Umbilical cord (tissue), 2 donors: ENCODE measurements around the gene LIX1. TPM values are rescaled to one million over a fixed set of nuclear protein-coding genes. Genes with fewer than 3 reads are reported as not detected.
"Not testable (repeated sequence)": the region's sequence is repeated elsewhere in the genome, so short reads cannot be mapped to it uniquely, and the experiment has no call there.

Experiments
- DNase-seq: peaks from one replicate; pipeline ENCODE4 v3.0.0-alpha.2; 2015; ENCODE audit warnings: low spot score
- total RNA-seq: library from RNA; depleted of rRNA; stranded (reverse); fragments of >200 nt; gene quantifications from one replicate; pipeline ENCODE4 v1.2.3, GENCODE V29; 2014; ENCODE audit warnings: low replicate concordance; ENCODE audit not compliant: insufficient read depth

Gene LIX1
- total RNA-seq, 1 donor from 2014 or later: 4.8 TPM

DNA sequence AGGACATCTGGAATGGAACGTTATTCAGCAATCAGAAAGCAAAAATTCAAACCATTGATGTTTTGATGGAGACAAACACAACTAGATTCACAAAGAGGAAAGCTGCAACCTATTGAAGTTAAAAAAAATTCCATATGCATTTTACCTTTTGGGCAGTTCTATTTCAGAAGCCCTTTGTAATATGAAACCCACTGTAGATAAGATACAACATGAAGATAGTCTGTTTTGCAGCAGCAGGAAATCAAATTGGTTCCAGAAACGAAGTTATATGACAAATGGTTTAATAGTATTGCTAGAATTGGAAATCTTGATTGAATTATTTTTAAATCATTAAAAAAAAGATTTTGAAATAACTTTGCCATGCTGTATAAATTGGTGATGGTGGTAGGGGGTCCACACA is 872 bp downstream of the LIX1 start:
- no peak for DNase-seq

DNA sequence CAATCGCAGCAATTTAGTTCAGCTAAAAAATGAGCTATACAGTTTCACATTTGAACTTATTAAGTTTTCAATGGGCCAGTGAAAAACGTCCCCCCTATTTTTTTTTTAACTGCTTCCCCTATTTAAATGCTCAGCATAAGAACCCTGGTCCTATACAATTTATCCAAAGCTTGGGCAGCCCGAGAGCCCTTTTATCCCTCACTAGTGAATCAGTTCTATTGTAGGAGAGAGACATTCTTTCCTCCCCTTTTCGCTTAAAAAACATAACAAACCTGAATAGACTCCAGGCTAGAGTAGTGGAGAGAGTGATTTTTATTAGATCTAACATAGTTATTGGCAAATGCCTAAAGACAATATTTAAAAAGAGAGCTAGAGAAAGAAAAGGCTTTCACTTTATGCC is 1.4 kb downstream of the LIX1 start:
- DNase-seq: no peak

DNA sequence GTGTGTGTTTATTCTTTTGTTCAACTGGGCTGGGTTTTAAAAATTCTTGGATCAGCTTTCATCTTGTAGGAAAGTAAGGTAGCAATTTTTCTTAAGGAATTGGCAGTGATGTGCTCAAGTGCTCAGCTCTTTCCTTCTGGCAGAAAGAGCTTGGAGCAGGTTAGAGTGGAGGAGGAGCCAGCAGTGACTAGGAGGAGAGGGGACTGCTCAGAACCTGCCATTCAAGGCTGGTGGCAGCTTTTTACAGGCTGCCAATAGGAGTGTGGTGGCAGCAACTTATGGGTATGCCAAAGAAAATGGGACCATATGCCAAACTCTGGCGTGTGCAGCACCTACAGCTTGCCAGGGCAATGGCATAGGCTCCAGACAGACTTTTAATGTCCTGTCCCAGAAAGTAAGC is 2.2 kb downstream of the LIX1 start:
- not testable (repeated sequence) for DNase-seq

DNA sequence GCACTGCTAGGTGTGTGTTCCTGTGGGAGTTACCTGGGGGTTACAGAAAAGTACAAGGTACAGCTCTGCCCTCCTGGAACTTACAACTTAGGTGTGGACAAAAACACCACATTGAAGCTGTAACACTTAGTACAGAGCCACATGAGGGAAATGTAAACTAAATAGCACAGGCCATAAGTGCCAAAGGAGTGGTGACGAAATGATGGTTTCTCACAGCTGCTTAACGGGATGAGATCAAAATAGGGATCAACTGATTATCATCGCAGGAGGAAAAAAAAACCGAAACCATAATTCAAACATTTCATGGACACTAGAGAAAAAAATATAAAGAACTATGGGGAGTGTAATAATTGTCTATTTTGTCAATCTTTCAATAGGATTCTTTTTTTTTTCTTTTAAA is 5.9 kb downstream of the LIX1 start:
- DNase-seq: no peak

DNA sequence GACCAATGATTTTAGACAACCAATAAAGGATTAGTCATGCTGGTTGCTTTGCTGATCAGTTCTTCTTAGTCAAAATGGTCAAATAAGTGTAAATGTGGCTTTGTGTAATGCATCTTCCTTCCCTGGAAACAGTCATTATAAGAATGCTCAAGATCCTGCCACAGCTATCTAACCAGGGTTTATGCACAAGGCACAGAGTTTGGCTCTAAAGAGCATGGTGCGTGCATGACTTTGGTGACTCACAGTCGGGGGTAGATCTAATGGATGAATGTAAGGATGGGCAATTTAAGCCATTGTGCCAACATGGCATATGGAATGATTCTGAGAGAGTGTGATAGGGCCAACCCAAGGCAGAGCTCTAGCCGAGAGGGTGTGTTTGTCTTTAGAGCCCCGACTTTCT is 6.5 kb downstream of the LIX1 start:
- DNase-seq: no peak

DNA sequence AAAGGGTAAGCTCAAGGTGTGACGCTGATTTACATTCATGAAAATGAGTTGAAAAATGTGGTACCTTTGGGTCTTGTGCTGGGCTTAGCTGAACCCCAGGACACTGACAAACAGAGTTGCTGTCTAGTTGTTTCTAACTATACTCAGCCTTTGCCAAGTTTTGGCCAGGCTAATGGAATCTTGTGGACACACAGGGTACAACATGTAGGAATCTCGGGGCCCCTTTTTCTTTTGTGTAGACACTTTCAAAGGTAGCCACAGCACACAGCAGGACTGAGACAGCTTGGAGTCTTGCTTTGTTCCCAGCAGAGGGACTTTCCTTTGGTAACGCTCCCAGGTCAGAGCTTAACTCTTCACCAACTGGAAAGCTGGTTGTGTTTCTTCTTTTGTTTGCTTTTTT is 7.8 kb downstream of the LIX1 start:
- DNase-seq: no peak

DNA sequence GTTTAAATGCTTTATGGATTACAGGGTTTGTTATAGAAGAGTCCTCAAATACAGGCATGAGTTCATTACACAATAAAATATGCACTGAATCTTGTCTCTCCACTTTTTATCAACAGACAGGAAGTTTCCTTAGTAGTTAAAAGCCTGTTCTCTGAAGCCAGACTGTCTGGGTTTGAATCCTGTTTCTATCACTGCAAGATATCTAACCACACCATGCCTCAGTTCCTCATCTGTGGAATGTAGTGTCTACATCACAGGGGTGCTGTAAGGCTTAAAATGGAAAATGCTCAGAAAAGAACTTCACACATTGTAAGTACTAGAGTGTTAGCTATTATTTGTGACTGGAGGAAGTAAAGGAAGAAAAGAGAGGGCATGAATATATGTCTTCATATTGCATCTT is 9.3 kb downstream of the LIX1 start:
- peak; percentile 77 for DNase-seq

DNA sequence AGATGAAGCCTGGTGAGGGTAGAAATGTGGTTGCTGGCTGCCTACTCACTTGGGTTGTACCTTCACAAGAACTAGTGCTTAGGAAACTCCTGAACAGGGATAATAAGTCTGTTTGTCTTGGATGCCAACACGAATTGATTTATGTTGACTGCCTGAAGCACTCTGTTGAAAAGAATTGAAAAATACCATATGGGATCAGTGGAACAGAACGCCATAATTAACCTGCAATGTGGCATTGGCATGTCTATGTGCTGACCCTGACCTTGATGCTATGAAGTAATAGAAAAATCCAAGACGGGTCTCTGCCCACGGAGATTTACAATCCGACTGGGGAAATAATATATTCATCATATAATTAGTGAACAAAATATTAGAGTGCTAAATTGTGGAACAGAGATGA is 10.5 kb downstream of the LIX1 start:
- DNase-seq: no peak

DNA sequence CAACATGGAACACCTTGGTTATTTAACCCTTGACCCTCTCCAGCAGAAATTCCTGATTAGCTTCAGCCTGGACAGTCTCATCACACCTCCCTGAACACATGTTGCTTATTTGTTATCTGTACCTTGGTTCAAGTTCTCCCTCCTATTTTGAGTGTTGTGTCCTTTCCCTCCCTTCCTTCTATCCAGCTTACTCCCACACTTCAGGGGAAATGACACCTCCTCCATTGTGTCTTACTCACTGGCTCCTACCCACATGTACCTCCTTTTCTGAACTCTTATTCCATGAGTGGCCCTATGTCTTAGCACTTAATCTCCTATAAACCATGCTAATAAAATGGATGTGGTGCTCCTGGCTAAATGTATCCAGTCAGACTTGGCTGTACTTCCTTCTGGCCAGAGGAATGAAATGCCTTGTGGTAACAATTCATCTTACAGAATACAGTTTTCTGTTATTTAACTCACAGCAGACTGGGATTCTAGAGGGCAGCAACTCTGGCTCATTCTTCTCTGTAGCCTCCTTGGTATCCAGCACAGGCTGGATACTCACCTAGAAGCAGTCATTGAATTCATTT is 11.2 kb downstream of the LIX1 start:
- peak; percentile 80 for DNase-seq

DNA sequence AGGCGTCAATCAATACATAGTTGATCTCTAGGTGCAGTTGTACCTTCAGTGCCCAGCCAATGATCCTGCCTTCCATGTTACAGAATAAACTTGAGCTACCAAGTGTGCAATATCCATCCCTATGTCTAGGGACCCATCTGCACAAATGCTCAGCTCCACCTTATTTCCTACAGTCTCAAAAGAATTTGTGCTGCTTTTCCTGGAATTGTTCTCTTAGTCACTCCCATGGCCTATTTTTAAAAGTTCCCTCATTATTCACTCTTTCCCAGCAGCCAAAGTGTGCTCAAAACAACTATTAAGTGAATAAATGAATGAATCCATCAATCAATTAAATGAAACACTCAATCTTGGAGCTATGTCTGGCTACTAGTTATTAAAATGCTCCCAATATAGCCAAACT is 14.7 kb downstream of the LIX1 start:
- DNase-seq: no peak

DNA sequence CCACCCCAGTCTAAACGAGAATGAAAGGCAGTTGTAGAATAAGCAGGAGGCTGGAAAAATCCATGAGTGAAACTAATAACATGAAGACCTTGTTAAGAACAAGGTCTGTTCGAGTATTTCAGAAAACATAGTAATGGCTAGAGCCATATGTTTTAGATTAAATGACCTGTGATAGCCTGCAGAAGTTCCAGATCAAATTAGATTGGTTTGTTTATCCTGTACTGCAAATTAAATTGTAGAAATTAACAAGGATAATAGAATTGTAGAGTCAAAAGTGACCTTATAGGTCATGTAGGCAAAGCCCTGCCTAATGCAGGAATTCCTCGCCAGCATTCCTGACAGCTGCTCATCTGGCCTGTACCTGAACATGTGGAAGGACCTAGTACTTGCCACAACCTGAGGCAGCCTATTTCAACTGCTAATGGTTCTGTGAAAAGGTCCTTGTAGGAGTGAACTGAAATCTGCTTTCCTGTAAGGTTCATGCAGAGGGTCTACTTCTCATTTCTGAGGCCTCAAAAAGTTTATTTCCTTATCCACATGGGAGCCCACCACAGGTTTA is 17.2 kb downstream of the LIX1 start:
- DNase-seq: no peak

DNA sequence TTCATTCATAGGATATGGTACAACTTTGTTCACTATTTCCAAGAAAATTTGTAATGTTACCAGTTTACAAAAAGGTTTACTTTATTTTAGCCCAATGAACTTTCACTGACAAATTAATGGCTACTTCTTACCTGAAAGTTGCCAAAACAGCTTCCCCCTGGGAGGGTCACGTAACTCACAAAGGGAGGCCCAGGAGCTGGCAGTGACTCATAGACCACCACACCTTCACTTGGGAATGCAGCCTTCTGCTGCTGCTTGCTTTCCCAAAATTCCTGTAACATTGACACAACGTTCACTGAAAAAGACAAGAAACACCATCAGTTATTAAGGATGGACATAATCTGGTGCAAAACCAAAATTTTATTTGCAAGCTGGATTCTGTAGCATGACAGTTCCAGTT is 18.1 kb downstream of the LIX1 start:
- DNase-seq: no peak

DNA sequence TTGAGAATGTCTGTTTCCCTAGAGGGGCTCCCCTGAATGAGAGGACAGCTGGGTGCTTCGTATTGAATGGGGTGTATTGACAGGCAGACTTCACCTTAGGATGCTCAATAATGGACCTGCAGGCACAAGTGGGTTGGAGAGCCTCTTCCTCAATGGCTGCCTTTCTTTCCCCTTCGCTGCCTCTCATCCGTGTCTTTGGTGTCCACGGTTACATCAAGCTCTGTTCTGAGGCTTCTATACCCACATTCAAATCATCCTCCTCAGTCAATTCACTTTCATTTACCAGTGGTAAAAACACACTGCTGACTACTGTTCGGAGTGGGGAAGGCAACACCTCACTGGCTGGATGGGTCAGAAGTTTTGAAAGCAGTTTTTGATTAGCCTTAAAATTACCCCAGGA is 20.6 kb downstream of the LIX1 start:
- DNase-seq: no peak

DNA sequence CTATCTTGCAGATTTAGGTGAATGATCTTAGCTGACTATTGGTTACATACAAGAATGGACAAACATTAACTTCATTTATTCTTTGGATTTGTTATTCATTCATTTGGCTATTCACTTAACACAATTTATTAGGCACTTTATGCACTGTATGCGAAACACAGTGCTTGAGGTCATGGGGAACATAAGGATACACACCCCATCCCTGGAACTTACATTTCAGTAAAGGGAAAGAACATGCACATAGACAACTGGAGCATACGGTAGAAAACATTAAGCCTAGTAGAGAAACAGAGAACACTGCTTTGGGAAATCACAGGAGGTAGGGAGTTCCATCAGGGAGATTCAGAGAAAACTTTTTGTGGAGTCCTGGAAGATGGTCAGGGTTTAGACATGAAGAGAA is 22.2 kb downstream of the LIX1 start:
- no peak for DNase-seq

DNA sequence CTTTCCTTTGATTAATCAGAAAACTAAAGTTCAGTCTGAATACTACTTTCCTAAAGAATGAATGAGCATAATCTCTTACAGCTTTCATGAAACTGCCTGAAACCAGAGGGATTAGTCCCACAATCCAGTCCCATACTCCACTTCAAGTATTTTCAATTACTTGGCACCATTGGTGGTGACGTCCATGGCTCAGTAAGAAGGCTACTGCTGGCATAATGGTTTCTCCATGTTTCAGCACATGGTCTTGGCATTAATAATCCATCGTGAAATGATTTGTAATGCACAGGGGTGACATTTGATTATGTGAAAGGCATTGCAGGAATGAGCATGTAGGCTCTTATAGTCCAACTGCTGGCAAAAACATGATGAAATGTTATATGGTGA is 23.4 kb downstream of the LIX1 start:
- no peak for DNase-seq

DNA sequence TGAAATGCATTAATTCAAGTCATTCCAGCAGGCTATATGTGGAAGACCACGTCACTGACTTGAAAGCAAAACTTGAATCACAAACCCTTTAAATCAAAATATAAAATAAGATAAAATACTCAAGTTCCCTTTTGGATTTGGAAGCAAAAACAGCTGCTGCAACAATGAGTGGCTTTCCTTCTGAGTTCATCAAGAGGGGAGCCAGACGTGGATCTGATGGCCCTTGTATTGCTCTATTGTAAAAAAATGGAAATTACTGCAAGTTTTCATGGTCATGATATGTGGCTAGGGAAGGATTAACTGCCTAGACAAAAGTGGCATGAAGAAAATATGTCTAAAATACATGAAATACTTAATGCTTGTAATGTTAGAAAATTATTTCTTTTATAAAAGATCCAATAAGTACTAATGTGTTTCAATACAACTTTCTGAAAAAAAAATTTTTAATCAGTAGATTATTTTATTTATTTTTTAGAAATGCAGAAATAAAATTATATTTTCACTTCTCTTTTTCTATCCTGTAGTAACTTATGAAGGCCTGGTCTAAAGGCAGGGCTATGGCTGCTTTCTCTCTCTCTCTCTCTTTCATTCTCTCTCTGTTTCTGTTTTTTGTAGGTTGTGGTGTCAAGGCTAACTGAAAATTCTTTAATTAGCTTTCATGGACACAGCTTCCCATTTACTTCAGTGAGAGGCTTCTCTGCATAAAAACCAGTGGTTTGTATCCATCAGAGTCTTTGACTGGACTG is 24.0 kb downstream of the LIX1 start:
- no peak for DNase-seq

DNA sequence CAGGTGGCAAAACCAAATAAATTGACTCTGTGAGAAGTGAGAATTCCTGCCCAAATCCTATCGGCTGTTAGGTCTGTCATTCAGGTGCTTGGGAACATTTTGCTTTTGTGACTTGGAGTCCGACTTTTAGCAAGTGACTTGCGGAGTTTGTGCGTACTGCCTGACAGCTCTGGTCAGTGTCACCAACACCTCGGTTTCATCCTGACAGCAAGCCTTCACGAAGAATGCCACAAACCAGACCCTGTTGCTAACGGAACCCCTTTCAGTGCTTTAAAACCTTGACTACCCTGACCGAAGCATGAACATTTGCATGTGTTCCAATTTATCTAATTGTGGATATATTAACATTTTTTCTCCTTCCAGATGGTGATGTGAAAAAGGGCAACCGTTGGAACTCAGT is 26.5 kb downstream of the LIX1 start:
- DNase-seq: no peak

DNA sequence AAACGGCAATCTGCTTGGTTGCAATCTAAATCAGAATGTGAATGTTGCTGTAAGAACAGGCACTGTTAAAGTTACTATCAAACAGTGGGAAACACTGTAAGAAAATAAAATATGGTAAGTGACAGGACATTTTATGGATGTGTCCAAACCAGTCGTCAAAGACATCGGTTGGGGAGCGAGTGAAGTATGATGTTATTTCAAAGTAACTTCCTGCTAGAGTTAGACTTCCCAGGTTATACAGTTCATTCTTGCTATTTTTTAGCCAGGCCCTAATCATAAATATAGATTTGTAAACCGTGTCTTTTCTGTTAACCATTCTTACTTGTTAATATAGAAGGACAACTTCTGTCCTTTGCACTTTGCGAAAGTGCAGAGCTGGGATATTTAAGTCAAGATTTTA is 30.2 kb downstream of the LIX1 start:
- DNase-seq: no peak

DNA sequence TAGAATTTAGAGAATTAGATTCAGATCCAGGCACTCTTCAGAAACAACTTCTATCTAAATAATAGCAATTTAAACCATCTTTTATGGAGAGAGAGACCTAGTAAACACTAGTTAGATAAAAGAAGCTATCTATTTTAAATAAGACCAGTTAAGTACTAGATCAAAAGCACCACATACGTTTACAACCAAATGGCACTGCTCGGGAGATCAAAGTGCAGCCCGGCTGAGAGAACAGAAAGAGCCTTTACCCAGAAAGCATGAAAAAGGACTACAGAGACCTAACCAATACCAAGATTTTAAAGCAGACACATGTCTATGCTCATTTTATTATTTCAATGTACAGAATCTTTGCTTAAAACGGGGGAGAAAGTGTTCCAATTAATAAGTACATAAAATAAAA is 30.8 kb downstream of the LIX1 start:
- peak; percentile 83 for DNase-seq

DNA sequence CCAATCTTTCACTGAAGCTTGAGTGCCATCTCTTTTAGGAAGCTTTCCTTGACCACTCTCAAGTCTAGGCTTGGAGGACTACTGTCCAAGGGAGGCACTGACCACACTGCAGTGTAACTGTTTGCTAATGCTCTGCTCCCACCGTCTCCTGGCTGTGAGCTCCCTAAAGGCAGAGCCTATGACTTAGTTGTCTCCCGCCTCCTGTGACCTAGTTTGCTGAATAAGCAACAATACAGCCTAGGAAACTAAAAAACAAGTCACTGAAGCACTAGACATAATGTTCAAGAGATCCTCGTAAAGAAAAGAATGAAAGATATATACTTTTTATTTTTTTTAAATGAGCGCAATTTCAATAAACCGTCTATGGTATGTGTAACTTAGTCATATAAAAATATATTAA is 31.4 kb downstream of the LIX1 start:
- DNase-seq: peak; percentile 60

DNA sequence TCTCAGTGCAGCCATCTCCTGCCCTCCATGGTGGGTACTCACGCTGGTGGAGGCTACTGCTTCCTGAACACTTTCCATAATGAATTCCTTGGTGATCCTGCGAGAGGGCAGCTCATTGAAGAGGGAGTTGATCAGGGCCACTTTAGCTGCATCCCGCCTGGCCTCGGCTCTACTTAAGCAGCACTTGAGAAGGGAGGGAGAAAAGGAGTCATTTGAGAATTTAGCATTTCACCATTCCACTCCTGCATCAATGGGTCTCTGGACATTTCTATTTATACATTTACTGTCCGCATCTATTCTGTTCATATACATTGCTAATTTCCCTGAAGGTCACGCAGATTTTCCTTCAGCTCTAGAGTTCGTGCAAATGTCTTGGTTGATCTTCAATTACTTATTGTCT is 35.1 kb downstream of the LIX1 start:
- DNase-seq: no peak

DNA sequence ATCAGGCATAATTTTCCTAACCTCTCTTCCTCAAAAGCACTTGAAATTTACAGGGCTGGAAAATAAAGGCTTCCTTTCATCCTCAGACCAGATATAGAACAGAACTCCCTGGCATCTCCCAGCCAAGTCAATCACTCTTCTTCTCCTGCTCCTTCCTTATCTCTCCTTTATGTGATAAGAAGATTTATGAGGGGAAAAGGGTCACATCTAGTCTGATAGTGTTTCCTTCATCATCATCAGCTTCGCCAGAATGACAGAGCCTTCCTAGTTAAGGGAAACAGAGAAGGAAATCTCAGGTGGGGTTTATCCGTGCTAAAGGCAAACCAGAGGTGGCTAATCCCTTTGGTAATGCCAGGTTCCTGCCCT is 36.2 kb downstream of the LIX1 start:
- DNase-seq: peak; percentile 54

DNA sequence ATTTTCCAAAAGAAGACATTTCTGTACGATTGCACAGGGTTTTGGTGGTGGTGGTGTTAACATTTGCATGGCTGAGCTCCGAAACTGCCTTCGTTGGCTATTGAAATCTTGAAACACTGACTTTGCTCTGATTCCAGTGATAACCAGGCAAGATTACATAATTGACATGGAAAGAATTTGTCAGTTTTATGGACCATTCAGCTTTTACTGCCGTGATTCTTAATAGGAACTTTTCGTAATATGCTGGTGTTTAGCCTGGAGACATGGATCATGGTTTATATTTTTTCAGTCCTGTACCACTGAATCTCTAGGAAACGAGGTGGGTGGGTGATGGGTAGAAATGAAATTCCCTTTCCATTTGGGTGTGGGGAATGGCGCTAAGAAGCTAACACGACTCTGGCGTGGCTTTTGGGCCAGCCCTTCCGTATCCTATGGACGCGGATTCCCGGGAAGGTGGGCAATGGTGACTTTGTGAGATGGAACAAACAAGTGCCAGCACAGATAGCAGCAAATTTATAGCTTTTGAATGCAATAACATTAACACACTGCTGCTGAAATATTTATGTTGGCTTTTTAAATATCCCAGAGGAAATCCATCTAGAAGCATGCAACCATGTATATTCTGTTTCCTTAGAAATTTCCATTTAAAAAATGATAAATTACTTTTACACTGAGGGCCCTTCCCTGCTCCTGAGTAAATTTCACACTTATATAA is 36.8 kb downstream of the LIX1 start:
- DNase-seq: no peak
